GM12801 (cell line): Measurements from ENCODE around the gene C1orf115.

ENCODE experiments used
- TF ChIP-seq, protein P1 (sequence below): IDR thresholded peaks from one replicate; pipeline ENCODE4 v1.5.1; 2011; ENCODE audit warnings: control low read depth; ENCODE audit not compliant: insufficient read length; ENCODE audit errors: extremely low read depth

Gene C1orf115, protein sequence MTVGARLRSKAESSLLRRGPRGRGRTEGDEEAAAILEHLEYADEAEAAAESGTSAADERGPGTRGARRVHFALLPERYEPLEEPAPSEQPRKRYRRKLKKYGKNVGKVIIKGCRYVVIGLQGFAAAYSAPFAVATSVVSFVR

DNA sequence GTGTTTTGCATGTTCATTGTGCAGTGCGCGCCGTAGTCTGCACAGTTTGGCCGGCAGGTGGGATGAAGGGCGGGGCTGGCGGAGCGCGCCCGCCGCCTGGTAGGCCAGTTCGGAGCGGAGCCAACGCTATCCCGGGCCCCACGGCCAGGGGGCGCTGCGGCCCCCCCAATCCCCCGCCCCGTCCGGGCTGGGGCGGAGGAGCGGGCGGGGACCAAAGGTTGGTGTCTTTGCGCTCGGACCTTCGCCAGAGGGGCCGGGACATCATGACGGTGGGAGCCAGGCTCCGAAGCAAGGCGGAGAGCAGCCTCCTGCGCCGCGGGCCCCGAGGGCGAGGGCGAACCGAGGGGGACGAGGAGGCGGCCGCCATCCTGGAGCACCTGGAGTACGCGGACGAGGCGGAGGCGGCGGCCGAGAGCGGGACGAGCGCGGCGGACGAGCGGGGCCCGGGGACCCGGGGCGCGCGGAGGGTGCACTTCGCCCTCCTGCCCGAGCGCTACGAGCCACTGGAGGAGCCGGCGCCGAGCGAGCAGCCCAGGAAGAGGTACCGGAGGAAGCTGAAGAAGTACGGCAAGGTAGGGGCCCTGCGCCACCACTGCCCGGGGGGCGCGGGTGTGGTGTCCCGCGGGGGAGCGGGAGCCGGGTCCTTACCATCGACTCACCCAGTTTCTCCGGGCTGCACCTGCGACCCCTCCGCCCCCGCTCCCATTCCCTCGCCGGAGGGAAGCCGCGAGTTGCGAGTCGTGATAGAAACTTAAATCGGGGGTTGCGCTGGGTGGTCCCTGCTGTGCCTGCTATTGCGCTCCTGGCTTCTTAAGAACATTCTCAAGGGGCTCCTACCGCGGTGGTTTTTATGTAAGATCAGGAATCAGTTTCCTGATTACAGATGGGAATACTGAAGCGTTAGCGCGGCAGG, at the start of gene C1orf115:
C1orf115 (plus strand) TSS at position 224 of the 913 bp plus-strand sequence; CDS start at position 264, 40 bp downstream.
- TF ChIP-seq, protein P1, sequence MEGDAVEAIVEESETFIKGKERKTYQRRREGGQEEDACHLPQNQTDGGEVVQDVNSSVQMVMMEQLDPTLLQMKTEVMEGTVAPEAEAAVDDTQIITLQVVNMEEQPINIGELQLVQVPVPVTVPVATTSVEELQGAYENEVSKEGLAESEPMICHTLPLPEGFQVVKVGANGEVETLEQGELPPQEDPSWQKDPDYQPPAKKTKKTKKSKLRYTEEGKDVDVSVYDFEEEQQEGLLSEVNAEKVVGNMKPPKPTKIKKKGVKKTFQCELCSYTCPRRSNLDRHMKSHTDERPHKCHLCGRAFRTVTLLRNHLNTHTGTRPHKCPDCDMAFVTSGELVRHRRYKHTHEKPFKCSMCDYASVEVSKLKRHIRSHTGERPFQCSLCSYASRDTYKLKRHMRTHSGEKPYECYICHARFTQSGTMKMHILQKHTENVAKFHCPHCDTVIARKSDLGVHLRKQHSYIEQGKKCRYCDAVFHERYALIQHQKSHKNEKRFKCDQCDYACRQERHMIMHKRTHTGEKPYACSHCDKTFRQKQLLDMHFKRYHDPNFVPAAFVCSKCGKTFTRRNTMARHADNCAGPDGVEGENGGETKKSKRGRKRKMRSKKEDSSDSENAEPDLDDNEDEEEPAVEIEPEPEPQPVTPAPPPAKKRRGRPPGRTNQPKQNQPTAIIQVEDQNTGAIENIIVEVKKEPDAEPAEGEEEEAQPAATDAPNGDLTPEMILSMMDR: no peak

DNA sequence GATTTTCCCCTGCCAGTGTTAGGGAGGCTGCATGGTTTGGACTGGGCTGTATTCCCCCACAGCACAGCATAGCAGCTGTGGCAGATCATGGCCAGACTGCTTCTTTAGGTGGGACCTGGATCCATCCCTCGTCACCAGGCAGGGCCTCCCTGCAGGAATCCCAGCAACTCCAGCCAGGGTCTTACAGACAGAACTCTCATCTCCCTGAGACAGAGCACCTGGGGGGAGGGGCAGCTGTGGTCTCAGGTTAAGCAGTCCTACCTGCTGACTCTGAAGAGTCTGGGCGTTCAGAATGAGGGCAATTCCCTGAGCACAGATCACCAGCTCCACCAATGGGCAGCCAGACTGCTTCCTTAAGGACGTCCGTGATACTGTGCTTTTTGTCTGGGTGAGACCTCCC, 47.9 kb upstream of the C1orf115 start:
- TF ChIP-seq, protein P1: no peak

DNA sequence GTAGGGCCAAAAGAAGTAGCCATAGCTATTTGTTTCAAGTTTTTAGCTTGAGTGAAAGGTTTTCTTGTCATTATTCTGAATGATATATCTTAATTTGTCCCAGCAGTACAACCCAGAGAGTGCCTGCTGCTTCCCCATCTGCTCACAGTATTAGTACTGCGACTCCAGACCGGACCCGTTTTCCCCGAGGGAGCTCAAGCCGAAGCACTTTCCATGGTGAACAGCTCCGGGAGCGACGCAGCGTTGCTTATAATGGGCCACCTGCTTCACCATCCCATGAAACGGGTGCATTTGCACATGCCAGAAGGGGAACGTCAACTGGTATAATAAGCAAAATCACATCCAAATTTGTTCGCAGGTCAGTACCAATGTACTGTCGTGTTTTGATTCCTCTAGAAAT, 37.2 kb upstream of the C1orf115 start:
- TF ChIP-seq, protein P1: no peak

DNA sequence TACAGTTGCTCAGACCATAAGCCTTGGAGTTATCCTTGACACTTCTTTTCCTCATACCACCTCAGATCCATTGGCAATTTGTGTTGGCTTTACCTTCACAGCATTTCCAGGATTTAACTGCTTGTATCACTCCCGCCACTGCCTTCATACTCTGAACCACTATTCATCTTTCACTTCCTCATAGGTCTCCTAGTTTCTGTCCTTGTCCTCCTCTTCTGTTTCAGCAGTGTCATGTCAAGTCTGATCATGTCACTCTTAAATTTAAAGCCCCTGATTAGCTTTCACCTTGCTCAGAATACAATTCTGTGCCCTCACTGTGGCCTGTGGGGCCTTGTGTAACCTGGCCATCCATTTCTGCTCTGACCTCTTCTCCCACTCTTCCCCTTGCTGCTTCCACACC, 34.7 kb upstream of the C1orf115 start:
- TF ChIP-seq, protein P1: no peak

DNA sequence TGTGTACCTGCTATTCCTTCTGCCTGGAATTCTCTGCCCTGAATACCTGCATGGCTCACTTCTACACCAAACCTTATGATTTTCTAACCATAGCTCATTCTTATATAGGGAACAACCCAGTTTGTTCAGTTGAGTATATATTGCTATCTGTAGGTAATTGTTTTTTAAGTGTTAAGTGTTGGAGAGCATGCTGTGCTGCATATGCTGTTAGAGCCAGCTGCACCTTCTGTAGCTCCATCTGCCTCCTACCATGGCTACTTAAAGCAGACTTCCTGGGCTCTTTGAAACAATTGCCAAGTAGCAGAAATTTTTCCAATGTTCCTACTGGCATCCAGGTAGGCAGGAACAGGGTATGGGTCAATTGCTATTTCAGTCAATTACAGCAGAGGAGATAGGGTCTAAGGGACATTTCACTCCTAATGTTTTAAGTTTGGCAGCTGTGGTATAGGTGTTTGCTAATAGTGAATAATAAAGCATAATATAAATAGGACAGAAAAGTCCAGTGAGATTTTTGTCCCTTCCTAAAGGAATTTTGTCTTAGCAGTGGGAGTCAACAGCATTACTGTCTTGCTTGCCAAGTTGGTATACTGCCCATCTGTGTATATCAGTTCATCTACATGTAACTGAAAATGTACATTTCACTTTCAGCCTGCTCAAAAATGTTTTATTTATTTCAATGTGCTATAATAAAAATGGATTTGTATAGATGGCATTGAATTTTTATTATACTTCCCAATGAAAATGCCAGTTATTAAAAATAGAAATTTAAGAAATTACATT, 34.0 kb upstream of the C1orf115 start:
- TF ChIP-seq, protein P1: no peak

DNA sequence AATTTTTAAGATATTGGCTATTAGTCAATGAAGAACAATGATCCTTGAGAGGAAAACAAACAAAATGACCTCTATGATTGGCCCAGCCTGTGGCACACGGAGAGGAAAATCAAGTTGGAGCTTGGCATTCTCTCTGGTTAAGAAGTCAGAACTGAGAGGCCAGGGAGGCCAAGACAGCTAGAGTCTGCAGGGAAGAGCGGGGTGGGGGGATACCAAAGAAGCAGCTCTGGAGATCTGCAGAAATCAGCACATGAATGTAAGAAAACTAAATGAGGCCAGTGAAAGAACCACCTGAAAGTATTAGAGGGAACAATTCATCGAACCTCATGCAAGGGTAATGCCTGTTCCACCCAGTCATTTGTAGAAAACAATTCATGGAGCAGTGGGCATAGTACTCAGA, 23.8 kb upstream of the C1orf115 start:
- TF ChIP-seq, protein P1: no peak

DNA sequence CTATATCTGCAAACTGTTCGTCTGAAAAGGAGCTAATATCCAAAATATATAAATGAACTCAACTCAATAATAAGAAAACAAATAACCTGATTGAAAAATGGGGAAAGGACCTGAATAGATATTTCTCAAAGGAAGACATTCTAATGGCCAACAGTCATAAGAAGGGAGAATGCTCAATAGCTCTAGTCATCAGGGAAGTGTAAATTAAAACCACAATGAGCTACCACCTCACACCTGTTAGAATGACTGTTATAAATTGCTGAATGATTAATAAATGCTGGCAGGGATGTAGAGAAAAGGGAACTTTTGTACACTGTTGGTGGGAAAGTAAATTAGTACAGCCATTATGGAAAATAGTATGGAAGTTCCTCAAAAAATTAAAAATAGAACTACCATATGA, 21.2 kb upstream of the C1orf115 start:
- TF ChIP-seq, protein P1: no peak
